ENCODE results near the gene TMPRSS7.
A peak's percentile ranks its signal among the peaks of the same experiment; 100 is the strongest.

The TMPRSS7 gene

DNA sequence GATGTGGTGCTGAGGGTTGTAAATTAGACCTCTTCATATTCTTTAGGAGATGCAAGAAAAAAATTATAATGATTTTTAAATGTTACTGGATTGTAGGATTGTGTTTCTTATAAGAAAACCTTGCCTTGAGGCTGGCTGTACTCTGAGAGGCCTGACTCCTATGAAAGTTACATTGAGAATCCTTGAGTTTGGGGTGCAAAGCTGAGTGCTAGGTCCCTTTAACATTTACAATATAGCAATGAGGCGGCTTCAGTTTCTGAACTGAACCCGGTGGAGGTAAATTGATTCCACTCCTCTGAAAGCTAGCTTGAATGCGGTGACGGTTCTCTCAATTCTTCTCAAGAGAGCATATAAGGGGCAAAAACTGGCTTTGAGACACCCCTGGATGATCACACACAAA lies at the start of gene TMPRSS7:
TSS of gene TMPRSS7 (plus strand) at position 301 of the 400 bp plus-strand sequence. CDS start 110 bp downstream, outside the sequence.
- no peak for DNase-seq

DNA sequence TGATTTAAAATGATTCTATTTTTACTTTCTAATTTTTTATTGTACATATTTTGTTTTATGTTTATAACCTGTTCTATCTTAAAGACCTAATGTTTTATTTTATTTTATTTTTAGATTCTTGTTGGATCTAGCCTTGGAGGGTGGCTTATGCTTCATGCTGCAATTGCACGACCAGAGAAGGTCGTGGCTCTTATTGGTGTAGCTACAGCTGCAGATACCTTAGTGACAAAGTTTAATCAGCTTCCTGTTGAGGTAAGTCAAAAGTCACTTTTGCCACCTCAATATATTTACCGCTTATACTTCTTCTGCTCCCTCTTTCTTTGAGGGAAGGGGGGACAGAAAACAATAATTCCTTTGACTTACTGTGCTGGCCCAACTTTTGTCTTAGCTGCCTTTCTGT lies 47.7 kb upstream of the TMPRSS7 start:
- no peak for DNase-seq

GRCh38 chr3:111989061-111989678 lies 45.4 kb upstream of the TMPRSS7 start:
- peak; percentile 46 for DNase-seq

GRCh38 chr3:111993038-111993437 lies 41.5 kb upstream of the TMPRSS7 start:
- DNase-seq, result no peak

DNA sequence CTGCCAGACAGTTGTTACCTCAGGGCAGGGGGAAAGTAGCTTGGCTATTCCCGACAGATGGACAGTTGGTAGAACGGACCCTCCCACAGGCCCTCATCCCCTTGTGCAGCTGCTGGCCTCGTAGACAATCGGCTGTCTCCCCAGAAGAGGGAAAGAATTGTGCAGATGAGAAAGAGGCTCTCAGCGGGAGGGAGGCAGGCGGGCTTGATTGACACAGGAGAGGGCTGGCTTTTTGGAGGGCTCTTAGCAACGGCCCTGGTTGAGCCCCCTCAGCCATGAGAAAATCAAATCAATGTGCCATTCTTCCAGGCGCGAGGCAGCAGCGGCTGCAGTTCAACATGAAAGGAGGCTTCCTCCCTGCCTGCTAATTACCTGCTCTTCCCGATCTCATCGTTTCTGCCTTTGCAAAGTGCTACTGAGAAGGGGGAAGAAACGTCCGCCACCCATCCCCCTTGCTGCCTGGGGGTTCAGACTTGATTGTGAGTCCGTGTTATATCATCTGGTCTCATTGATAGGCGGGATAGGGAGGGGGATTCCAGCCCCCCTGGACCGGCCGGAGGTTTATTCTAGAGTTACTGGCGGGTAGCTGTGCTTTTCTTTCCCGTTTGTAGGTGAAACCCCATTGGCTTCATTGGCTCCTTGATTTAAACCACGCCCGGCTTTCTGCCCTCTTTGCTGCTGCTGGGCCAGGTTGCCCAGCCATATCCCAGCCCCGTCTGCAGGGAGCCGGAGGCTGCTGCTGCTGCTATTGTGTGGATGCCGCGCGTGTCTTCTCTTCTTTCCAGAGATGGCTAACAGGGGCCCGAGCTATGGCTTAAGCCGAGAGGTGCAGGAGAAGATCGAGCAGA lies 35.7 kb upstream of the TMPRSS7 start, which contains the start of gene TAGLN3:
TSS of gene TAGLN3 (plus strand) at position 287 of the 848 bp plus-strand sequence. CDS start at position 788, 501 bp downstream.
- no peak for DNase-seq

GRCh38 chr3:111999484-112000324 lies 34.8 kb upstream of the TMPRSS7 start:
- no peak for DNase-seq

- no peak for DNase-seq
Observed at GRCh38 chr3:112000367-112000771, 34.2 kb upstream of the TMPRSS7 start.

DNA sequence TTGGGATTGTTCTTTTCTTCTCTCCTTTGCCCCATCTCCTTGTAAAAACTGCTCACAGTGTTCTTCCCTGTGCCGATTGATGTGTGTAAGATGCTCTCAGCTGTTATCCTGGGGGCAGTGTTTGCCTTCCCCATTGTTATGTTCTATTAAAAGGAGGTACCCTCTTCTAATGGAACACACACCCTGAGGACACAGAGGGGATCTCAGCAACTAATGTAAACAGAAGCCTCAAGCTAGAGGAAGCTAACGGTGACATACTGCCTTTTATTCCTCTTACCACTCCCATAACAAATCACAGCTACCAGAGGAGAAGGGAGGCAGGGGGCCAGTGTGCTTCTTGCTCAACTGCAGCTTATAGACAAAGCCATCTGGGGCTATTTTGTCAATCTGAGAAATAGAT lies 33.6 kb upstream of the TMPRSS7 start:
- DNase-seq, result no peak

- no peak for DNase-seq
Observed at GRCh38 chr3:112001526-112001925, 33.0 kb upstream of the TMPRSS7 start.

- DNase-seq, result peak; percentile 70
Observed at GRCh38 chr3:112002096-112002971, 32.2 kb upstream of the TMPRSS7 start.

DNA sequence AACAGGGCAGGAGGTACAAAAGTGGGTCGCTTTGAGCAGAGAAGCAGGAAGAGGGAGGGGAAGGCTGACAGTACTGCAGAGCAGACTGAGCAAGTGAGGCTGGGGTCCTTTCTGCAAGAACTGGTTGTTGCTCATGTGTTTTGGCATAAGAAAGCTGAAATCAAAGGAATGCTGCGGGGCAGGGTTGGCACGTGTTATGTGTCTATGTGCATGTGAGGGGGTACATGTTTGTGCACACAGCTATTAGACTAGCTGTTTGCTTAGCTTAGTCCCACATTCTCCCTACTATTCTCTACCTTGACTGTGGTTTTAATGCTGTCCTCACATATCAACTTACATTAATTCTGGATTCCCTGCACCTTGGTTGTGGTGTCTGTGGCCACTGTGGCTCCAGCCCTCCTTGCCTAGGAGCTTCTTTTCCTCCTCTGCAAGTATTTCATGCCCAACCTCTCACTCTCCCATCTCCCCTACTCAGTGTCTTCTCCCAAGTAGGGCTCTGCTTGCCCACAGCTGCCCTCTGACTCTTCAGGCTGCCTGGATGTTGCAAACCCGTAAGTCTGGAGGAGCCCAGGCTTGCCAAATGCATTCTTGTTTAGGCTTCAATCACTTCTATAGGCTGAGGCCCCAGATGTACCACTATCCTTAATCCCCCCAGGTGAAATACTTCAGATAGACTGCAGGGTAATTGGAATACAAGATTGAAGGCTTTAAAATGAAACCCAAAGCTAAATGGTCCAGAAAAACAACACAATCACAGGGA lies 31.0 kb upstream of the TMPRSS7 start:
- no peak for DNase-seq

GRCh38 chr3:112004187-112004586 lies 30.3 kb upstream of the TMPRSS7 start:
- no peak for DNase-seq

- no peak for DNase-seq
Observed at GRCh38 chr3:112004669-112005068, 29.9 kb upstream of the TMPRSS7 start.

- DNase-seq, result no peak
Observed at GRCh38 chr3:112005091-112005672, 29.4 kb upstream of the TMPRSS7 start.

DNA sequence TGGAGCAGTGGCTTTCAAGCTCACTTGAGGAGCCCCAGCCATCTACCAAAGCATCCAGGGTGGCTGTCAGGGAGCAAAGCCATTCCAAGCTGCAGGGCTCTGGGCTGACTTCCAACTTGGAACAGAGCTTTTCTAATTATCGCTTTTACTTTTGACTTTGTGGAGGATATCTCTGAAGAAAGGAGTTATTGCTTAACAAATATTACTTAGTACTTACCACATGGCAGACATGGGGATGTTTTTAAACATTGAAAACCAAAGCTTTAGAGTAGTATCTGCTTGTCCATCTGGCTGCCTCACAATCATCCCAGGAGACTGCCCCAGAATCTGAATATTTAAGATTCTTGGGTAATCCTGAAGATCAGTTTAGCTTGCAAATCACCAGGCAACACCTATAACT lies 26.9 kb upstream of the TMPRSS7 start:
- DNase-seq, result no peak

DNA sequence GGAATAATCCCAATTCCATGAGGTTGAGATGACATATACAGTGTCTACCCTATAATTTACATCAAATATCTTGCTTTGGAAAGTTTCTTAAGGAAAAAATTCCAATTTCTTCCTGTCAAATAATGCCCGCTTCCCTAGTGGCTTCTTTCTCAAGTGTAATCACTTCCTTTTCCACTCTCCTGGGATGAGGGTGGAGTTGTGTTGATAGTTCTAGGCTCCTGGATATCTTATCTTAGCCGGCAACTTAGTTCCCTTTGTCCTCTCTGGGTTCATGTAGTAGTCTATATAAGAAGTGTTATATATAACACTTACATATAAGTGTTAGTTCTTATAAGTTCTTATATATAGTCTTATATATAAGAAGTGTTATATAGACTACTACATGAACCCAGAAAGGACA lies 24.9 kb upstream of the TMPRSS7 start:
- DNase-seq, result no peak

DNA sequence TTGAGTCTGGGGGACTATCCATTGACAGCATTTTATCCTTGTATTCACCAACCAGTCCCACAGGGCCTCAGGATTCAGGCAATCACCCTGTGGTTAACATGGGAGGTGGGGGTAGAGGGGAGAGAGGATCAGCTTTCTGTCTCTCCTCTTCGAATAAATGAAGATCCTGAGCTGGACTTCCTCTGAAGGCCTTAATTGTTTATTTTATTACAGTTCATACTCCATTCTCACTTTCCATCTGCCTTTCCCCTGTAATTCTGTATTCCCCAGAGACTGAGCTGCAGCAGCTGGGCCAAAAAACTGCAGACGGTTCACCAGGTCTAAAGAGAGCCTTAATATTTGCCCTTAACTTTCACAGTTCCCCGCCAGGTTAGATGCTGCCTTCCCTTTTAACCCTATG lies 23.9 kb upstream of the TMPRSS7 start:
- no peak for DNase-seq

DNA sequence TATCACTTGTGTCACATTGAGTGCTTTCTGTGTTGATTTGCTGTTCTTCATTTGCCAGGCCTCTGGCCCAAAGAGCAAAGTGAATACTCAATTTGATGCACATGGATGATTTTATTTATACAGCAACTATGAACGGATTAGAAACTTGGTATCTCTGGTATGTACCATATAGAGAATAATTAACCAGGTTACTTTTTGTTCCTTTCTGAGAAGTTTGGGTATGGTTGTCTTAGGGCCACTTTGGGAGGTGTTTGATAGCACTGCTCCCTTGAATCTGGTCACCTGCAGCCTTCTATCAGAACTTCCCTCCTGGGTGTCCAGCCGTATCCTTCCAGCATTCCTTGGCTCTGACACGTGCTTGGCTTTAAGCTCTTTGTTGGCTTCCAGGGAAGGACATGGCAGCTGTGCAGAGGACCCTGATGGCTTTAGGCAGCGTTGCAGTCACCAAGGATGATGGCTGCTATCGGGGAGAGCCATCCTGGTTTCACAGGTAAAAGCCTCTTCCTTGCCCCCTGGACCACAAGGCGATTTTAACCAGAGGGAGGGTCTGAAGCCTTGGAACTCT lies 23.1 kb upstream of the TMPRSS7 start:
- no peak for DNase-seq

- DNase-seq, result no peak
Observed at GRCh38 chr3:112012205-112012992, 22.1 kb upstream of the TMPRSS7 start.
